ENCODE results near the gene BACH2.

BACH2 gene

DNA sequence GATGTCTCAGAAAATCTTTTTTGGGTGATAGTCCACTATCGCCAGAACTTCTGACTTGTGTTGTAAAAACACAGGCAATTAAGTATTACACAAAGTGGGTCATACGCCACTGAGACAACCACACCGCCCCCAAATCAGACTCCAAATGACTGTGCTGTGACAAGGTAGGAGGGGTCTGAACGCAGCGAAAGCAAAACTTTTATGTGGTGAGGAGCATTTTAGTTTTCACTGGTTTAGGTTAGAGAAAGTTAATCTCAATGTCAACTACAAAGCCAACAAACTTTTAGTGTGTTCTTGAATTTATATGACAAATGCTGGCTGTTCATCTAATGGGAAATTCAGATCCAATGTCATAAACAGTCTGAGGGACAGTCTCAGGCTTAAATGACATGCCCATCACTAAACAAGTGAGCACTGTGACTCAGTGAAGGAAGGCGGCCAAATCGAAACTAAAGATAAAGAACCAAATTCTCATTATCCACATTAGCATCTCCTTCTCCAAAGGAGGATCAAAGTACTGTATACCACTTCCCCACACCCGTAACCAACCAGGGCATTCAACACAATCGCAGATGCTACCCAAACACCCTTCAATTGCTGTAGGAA lies 215.7 kb downstream of the BACH2 start:
- no peak for TF ChIP-seq POLR2AphosphoS5 (IDR thresholded peaks at IDR 0.05; ENCODE audit: low read depth, low read length)
- no peak for TF ChIP-seq SIN3A (IDR thresholded peaks at IDR 0.05; ENCODE audit: borderline replicate concordance, insufficient read depth, low read length)
- no peak for TF ChIP-seq TAF1 (IDR thresholded peaks at IDR 0.05; ENCODE audit: borderline replicate concordance, insufficient read depth, low read length)

DNA sequence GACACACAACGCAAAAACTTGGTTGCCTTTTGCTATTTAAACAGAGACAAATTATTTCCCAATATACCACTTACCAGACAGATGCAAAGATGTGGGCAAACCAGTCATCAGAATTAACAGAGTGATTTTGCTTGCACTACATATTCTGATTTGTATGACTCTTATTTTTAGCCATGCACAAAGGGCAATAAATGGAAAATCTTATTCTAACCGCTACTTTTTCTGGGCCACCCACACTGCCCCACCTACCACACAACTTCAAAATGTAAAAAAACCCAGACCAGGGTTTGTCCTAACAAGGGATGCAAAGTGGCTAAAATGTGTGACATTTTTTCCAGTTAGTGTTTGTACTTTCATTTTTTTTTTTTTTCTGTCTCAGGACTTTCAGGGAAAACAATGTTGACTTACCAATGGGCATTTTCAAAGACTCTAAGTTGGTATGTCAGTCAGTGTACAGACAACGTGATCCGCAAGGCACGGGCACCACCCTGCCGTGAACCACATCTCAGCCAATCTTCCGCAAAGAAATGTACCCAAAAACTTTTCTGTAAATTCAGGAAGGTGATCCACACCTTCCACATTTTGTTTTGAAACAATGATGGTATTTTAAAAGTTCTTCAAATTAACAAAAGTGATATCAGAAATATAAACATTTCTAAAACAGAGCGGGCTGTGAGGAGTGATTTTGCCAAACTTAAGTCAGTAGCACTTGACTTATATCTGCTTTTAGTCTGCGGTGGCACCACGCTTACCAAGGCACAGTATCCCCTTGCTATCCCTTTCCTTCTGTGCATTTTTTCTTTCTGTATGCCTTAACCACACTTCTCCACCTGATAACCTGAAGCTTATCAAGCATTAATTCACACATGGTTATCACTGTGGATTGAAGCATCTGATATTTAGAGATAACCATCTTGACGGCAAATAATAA lies 216.8 kb downstream of the BACH2 start:
- TF ChIP-seq, protein P1, sequence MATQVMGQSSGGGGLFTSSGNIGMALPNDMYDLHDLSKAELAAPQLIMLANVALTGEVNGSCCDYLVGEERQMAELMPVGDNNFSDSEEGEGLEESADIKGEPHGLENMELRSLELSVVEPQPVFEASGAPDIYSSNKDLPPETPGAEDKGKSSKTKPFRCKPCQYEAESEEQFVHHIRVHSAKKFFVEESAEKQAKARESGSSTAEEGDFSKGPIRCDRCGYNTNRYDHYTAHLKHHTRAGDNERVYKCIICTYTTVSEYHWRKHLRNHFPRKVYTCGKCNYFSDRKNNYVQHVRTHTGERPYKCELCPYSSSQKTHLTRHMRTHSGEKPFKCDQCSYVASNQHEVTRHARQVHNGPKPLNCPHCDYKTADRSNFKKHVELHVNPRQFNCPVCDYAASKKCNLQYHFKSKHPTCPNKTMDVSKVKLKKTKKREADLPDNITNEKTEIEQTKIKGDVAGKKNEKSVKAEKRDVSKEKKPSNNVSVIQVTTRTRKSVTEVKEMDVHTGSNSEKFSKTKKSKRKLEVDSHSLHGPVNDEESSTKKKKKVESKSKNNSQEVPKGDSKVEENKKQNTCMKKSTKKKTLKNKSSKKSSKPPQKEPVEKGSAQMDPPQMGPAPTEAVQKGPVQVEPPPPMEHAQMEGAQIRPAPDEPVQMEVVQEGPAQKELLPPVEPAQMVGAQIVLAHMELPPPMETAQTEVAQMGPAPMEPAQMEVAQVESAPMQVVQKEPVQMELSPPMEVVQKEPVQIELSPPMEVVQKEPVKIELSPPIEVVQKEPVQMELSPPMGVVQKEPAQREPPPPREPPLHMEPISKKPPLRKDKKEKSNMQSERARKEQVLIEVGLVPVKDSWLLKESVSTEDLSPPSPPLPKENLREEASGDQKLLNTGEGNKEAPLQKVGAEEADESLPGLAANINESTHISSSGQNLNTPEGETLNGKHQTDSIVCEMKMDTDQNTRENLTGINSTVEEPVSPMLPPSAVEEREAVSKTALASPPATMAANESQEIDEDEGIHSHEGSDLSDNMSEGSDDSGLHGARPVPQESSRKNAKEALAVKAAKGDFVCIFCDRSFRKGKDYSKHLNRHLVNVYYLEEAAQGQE (IDR thresholded peaks at IDR 0.05; ENCODE audit: insufficient read depth in 1 of 2, low read depth in 2 of 2, low read length in 2 of 2): no peak
- TF ChIP-seq SIN3A (IDR thresholded peaks at IDR 0.05; ENCODE audit: borderline replicate concordance, insufficient read depth, low read length) (no peak), TAF1 (IDR thresholded peaks at IDR 0.05; ENCODE audit: borderline replicate concordance, insufficient read depth, low read length) (no peak), FOXP2 (optimal IDR thresholded peaks at IDR 0.05; ENCODE audit: borderline replicate concordance, extremely low read depth, extremely low read length, insufficient read depth) (no peak), POLR2AphosphoS5 (IDR thresholded peaks at IDR 0.05; ENCODE audit: low read depth, low read length) (no peak)

DNA sequence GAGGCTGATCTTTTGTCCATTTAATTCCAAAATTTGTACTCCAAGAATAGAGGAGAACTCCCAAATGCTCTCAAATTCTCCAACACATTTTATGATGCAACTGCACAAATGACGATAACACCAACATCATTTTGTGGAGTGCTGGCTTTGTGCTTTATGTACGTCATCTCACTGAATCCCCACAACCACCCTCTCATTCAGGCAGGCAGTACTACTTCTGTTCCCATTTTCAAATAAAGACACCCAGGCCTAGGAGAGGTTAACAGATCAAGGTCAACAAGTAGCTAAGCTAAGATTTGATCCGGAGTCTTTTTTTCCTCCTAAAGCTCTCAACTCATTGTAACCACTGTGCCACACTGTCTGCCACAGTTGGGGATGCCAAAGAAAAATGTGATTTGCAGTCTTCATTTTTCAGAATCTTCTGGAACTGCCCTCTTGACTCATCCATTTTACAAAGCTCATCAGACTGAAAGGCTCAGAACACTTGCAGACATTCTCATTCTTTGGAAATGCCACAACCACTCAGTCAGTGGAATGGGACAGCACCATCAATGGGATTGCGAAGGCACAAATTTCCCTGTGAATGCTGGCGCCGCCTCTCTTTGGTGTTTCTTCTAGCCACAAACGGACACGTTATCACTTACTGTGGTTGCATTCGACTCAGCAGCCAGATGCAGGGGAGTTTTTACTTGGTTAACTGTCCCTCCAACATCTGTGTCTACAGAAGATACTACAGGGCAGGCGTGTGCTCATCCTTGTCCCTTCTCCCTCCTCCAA lies 217.9 kb downstream of the BACH2 start:
- TF ChIP-seq SIN3A (IDR thresholded peaks at IDR 0.05; ENCODE audit: borderline replicate concordance, insufficient read depth, low read length) (no peak), FOXP2 (optimal IDR thresholded peaks at IDR 0.05; ENCODE audit: borderline replicate concordance, extremely low read depth, extremely low read length, insufficient read depth) (no peak), TAF1 (IDR thresholded peaks at IDR 0.05; ENCODE audit: borderline replicate concordance, insufficient read depth, low read length) (no peak), POLR2AphosphoS5 (IDR thresholded peaks at IDR 0.05; ENCODE audit: low read depth, low read length) (peak; percentile 23; the same call in 1 of the 2 replicates)
- TF ChIP-seq, protein P1 (IDR thresholded peaks at IDR 0.05; ENCODE audit: insufficient read depth in 1 of 2, low read depth in 2 of 2, low read length in 2 of 2): no peak

DNA sequence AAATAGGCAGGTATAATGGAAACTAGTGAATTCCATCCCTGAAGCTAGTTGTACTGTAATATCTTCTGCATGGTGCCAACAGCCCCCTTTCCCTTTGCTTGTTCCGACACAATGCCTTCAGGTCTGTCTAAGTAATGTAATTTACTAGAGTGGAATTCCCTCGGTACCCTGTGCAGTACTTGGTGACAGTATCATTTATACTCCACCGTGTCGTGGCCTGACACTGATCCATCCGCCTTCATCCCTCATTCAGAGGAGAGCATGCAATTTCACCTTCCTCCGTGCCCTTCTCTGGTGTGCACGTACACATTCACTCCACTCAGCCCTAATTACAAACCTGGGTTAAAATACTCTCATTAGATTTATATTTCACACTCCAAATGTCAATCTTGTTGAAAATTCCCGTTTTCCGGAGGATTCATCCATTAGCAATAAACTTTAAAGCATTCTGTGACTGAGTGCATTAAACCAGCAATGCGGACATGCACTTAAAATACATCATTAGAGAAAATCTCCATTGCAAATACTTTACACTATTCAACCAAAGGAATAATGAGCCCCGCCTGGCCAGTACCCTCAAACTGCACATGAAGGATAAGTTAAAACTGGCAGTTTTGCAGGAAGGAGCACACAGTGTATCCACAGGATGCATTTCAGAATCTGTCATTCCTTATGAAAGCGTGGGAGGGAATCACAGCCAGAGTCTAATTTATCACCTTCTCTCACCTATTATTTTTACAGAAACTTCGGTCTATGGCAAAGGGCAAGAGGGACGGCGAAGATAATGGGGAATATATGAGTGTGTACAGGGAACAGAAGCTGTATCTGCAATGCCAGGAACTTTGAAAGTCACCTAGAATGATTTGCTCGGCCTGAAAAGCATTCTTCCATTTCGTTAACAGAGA lies 219.9 kb downstream of the BACH2 start:
- TF ChIP-seq SIN3A (IDR thresholded peaks at IDR 0.05; ENCODE audit: borderline replicate concordance, insufficient read depth, low read length) (no peak), FOXP2 (optimal IDR thresholded peaks at IDR 0.05; ENCODE audit: borderline replicate concordance, extremely low read depth, extremely low read length, insufficient read depth) (no peak), POLR2AphosphoS5 (IDR thresholded peaks at IDR 0.05; ENCODE audit: low read depth, low read length) (no peak), TAF1 (IDR thresholded peaks at IDR 0.05; ENCODE audit: borderline replicate concordance, insufficient read depth, low read length) (no peak)
- TF ChIP-seq, protein P1 (IDR thresholded peaks at IDR 0.05; ENCODE audit: insufficient read depth in 1 of 2, low read depth in 2 of 2, low read length in 2 of 2): no peak

Data from PFSK-1 (cell line).